Gastroesophageal sphincter (tissue), 3 donors: ENCODE results near the gene TANGO6.

Source experiments
- CTCF ChIP-seq, 4 experiments: fragments of 200-600 bp in 2 of 4; fragments of 450-650 bp in 2 of 4; sonication (generic) in 1 of 4; IDR thresholded peaks; one replicate each; pipeline ENCODE4 v1.5.1; 2017 to 2019; ENCODE audit warnings: antibody characterized with exemption in 4 of 4, mild to moderate bottlenecking in 2 of 4, moderate library complexity in 2 of 4
- POLR2A ChIP-seq, 2 donors: fragments of 450-650 bp; IDR thresholded peaks; one replicate each; pipeline ENCODE4 v1.6.1; 2017; ENCODE audit warnings: antibody characterized with exemption in 2 of 2, mild to moderate bottlenecking in 2 of 2, moderate library complexity in 1 of 2

GRCh38 chr16:68948230-68948910, 105.0 kb downstream of the TANGO6 start:
- TF ChIP-seq CTCF (IDR thresholded peaks at IDR 0.05), result no peak
- no peak for TF ChIP-seq POLR2A (IDR thresholded peaks at IDR 0.05)
